ENCODE data around the gene SLC1A5.
"Not testable (repeated sequence)": the region's sequence is repeated elsewhere in the genome, so short reads cannot be mapped to it uniquely, and the experiment has no call there.

The SLC1A5 gene

DNA sequence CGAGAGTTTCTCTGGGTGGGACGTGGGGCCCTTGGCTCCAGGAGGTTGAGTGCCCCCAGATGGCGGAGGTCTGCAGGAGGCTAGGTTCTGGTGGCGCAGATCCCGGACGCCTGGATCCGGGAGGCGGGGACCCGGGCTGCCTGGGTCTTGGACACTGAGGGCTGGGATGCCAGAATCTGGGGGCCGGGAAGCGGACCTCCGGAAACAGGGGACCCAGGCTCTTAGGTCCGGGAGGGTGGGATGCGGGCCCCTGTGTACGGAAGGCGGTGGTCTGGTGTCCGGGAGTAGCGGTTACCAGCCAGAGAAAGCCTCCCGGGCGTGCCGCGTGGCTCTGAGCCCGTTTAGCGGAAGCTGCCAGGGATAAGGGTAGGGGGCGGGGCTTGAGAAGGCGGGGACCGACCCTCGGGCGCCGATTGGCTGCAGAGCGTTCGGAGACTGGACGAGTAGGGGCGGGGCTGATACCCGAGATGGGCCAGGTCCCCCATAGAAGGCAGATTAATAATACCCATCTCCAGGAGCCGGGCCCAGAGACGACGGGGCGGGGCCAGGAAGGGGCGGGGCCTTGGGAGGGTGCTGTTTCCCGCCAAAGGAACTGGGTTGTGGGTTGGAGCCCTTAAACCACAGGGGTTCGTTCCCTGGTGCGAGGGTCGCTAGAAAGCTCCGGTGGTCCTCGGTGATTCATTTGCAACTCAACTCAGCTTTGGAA lies at the start of gene SLC1A5:
SLC1A5 (minus strand) TSS at position 333 of the 706 bp plus-strand sequence. CDS start 629 bp downstream, outside the sequence.
- DNase-seq, result peak; percentile 86 to 92

DNA sequence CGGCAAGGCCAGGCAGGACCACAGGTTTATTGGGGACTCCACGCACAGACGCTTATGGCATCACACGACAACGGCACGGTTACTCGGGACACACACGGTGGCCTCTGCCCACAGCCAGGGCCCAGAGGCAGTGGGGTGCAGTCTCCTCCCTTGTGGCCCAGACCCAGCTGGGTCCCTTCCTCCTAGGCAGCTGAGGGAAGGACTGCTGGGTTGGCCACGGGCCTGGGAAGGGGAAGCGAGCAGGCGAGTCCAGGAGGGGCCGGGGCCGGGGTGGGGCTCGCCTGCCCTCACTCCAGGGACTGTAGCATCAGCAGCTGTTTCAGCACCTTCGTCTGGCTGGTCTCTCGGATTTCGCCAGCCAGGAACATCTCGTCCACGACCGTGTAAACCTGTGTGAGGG lies 49.8 kb upstream of the SLC1A5 start:
- no peak for DNase-seq

DNA sequence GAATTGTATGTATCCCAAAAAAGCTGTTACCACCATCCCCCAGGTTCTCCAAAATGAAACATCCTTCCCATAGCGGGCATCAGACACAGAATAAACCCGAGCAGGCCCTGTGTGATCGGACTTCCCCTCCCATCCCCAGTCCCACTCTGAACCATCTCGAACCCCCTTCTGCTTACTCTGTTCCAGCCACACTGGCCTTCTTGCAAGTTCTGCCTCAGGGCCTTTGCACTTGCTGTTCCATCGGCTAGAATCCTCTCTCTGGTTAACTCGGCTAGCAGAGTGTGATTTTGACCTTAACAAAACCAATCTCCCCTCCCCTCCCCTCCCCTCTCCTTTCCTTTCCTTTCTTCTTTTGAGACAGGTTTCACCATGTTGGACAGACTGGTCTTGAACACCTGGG lies 46.6 kb upstream of the SLC1A5 start:
- DNase-seq, result no peak

DNA sequence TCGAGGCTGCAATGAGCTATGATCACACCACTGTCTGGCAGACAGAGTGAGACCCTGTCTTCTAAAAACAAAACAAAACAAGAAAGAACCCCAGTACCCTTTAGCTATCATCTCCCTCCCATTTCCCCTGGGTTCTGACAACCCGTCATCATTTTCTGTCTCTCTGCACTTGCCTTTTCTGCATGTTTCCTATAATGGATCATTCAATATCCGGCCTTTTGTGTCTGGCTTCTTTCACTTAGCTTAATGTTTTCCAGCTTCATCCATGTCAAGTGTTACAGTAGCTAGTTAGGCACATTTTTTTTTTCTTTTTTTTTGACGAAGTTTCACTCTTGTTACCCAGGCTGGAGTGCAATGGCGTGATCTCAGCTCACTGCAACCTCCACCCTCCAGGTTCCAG lies 45.7 kb upstream of the SLC1A5 start:
- no peak for DNase-seq

DNA sequence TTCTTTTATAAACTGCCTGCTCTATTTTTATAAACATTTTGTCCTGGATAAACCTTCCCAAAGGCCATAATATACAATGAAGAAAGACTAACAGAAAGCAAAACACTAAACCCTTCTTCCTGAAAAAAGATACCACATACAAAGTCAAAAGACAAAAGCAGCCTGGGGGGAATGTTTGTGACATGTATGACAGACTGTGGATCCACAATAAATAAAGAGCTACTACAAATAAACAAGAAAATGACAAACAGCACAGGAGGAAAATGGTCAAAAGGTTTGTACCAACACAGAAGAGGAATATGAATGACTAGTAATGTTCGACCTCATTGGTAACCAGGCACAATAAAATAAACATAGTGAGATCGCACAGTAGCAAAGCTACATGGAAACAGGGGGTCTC lies 42.5 kb upstream of the SLC1A5 start:
- no peak for DNase-seq

DNA sequence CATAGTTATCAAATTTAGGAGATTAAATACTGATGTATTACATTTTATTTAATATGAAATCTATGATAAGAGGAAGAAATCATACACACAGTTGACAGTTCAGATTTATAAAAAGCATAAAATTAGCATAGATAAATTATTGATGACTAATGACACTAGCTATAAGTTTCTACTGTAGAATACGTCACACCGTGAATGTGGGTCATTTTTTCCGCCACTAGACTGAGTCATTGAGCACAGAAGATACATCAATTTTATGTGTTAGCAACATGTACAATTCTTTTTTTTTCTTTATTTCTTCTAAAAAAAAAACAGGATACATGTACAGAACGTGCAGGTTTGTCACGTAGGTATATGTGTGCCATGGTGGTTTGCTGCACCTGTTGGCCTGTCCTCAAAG lies 40.1 kb upstream of the SLC1A5 start:
- no peak for DNase-seq

DNA sequence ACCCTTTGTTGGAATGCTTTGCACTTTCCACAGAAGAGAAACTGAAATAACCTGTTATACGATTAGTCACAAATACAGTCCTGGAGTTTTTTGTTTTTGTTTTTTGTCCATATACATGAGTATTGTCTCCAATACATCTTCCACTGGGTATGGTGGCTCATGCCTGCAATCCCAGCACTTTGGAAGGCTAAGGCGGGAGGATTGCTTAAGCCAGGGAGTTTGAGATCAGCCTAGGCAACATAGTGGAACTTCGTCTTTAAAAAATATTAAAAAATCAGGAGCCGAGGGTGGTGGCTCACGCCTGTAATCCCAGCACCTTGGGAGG lies 37.3 kb upstream of the SLC1A5 start:
- DNase-seq, result no peak

DNA sequence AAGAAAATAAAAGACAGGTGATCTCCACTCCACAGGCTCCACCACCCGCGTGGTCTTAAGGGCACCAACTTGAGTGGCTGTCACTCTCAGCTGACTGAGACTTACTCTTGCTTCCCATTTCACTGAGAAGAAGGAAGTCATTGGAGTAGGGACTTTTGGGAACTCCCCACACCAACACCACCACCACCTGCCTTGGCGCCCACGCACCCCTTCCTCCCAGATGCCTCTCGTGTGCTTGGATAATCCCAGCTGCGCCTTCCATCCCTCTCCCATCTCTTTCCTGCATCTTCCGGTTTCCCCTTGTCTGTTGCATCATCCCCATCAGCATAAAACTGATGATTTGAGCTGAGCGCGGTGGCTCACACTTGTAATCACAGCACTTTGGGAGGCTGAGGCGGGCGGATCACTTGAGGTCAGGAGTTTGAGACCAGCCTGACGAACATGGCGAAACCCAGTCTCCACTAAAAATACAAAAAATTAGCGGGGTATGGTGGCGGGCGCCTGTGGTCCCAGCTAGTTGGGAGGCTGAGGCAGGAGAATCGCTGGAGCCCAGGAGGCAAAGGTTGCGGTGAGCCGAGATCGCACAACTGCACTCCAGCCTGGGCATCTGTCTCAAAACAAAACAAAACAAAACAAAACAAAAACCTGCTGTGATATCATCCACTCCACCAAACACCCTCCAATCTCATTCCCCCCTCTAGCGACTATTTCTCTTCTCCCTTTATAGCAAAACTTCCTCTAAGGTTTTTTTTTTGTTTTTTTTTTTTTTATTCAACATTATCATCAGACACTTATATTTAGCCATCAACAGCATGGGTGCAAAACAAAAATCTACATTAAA lies 36.7 kb upstream of the SLC1A5 start:
- DNase-seq, result peak in 1 of 2 donors; percentile 61

DNA sequence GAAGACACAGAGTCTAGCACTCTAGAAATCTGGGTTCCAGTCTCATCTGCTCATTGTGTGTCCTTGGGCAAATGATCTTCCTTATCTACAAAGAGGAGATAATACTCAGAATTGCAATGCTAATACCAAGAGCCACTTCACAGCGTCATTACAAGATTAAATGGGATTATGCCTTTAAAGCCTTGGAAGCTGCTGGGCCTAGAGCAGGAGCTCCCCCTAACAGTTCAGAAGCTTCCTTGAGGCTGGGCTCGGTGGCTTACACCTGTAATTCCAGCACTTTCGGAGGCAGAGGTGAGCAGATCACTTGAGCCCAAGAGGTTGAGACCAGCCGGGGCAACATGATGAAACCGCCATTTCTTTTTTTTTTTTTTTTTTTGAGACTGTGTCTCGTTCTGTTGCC lies 34.7 kb upstream of the SLC1A5 start:
- DNase-seq, result no peak

DNA sequence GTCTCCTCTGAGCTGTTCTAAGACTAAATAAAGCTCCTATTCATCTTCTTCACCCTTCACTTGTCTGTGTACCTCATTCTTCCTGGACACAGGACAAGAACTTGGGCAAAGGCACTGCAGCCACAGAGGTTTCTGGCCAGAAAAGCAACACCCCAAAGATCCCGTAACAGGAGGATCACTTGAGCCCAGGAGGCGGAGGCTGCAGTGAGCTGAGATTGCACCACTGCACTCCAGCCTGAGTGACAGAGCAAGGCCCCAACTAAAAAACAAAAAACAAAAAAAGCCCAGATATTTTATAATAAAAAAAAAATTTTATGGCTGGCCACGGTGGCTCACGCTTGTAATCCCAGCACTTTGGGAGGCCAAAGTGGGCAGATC lies 34.0 kb upstream of the SLC1A5 start:
- DNase-seq, result not testable (repeated sequence)

DNA sequence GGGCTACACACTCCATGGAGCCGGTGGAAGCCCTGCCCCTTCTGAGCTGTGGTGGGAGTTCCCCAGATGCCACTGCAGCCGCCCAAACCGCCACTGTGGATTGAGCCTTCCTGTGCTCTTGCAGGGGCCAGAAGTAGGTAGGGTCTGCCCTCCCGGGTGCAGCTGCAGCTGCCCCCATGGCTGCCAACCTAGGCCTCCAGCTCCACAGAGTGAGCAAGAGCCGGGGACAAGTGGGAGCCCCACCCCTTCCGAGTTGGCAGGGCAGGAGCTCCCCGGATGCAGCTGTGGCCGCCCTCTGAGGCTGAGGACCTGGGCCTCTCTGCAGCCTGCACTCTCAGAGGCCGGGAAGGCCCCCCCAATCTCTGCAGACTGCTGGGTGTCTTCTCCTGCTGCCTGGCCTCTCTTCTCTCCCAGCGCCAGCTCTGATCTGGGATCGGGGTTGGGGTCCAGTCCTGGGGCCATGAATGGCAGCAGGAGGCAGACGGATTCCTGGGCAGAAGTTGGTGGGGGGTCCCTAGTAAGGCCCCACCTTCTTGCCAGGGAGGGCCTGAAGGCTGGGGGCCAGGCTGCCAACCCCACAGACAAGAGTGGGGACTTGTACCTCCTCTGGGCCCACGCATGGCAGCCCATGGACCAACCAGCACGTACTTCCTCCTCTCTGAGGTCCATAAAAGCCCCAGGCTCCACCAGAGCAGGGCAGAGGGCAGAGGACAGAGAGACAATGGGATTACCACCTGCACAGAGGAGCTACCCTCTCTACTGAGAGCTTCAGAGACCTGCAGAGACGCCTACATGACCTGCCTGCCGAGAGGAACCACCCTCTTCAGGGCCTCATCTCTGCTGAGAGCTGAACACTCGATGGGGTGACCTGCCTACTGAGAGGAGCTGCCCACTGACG lies 33.4 kb upstream of the SLC1A5 start:
- DNase-seq, result peak; percentile 13 to 72

DNA sequence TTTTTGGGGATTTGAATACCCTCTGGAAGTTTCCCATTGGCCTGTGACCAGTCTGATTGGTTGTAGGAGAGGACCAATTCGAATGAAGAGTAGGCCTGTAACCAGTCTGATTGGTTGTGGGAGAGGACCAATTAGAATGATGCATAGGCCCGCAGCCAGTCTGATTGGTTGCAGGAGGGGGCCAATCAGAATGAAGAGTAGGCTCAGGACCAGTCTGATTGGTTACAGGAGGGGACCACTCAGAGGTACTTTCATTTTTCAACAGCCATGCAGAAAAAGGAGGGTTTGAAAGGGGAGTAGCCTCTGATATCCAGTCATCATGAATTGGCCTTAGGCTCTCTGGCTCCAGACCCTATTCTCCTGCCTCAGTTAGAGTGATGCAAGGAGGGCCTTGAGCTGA lies 30.4 kb upstream of the SLC1A5 start:
- DNase-seq, result no peak

DNA sequence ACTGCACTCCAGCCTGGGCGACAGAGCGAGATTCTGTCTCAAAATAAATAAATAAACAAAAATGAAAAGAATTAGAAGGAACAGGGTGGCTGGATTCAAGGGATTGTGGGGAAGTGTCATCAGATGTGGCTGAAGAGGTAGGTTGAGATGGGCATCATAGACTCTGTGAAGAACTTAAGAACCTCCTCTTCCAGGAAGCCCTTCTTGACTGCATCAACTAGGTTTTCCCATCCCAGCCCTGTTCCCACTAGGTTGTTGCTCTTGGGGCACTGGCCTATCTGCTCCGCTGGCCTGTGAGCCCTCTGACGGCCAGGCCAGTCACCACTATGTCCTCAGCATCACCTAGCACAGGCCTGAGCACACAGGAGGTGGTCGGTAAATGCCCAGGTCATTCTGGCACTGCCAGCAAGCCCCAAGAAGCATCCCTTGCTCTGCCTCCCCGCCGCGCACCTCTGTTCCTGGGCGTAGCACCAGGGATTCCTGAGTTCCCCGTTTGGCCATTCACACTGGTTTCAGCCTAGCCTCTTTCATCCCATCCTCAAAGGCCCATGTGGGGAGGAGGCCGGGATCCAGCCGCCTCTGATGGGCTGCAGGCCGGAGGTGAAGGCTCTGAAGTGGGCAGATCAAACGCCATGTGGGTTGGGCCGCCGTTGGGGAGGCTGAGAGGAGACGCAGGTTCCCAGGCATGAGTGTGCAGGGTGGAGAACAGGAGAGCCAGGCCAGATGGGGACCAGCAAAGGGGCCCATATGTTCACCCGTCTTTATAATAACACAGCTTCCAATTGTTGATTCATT lies 27.6 kb upstream of the SLC1A5 start:
- DNase-seq, result no peak

DNA sequence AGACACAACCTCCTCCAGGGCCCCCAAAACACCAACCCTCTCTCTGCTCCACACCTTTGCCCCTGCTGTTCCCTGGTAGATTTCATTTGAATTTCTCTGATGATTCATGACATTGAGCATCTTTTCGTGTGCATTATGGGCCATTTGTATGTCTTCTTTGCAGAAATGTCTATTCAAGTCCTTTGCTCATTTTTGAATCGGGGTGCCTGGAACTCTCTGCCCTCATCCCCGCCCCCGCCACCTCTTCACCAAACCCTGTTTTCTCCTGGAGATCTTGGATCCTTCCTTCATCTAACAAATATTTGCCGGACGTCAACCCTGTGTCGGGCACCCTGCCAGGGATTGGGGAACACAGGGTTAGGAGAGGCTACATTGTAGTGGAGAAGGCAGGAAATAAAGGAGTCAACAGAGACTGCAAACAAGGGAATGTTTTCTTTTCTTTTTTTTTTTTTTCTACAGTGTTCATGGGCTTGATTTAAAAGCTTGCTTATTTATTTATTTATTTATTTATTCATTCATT lies 25.5 kb upstream of the SLC1A5 start:
- no peak for DNase-seq

DNA sequence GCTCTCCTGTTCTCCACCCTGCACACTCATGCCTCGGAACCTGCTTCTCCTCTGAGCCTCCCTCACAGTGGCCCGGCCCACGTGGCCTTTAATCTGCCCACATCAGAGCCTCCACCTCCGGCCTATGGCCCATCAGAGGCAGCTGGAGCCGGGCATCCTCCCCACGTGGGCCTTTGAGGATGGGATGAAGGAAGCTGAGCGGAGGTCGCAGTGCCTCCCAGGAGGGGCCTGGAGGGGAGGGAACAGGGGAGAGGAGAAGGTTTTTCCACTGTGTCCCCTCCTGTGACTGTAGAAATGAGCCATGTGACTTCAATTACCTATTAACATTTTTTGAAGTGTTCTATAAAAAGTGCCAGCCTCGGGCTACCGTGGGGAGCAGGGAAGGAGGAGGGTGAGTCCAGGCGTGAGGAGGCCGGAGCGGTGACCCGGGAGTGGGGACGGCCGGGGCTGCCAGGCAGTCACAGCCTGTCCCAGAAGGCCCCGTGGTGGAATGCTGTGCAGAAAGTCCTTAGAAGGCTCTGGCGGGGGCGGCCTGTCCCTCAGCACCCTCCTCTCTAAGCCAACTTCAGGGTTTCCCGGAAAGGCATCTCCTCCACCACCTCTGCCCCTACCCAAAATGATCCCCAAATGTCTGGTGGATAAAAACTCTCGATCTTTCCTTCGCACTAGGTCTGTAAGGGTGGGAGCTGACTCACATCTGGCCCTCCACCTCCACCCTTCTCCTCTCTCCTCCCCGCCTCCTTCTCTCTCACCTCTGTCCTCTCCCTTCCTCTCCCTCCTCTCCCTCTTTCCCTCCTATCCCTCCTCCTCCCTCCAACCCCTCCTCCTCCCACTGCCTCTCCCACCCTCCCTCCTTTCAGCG lies 24.8 kb upstream of the SLC1A5 start:
- no peak for DNase-seq

DNA sequence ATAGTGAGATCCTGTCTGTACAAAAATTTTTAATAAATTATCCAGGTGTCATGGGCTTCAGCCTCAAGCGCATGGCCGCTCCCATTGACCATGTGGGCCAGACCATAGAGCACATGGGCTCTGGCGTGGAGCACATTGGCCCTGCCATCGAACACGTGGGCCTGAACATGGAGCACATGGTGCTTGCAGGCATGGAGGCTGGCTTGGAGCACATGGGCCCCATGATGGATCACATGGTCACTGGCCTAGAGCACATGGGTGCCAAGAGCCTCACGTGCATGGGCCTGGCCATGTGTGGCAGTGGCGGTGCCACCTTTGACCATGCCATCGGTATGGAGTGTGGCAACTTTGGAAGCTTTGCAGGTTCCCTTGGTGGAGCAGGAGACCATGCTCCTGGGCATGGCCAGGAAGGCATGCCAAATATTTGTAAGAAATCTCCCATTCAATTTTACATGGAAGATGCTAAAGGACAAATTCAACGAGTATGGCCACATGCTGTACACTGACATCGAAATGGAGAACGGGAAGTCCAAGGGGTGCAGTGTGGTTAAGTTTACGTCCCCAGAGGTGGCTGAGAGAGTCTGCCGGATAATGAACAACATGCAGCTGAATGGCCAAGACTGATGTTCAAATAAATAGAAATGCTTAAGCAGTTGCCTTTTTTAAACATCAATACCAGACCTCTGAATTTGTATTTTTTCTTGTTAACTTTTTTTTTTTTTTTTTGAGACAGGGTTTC lies 21.3 kb upstream of the SLC1A5 start:
- DNase-seq, result no peak

DNA sequence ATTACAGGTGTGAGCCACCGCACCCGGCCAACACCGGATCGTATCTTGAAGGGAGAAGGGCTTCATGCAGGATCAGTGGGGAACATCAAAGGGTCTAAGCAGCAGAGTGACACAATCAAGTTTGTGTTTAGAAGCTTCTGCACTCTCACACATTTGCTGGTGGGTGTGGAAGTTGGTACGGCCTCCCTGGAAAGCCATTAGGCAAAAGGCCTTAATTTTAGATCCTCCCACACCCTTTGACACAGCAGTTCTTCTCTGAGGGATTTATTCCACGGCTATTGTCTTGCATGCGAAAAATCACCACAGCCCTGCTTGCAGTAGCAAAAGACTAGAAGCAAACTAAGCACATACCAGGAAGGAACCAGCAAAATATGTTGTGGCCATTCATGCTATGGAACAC lies 18.3 kb upstream of the SLC1A5 start:
- no peak for DNase-seq

DNA sequence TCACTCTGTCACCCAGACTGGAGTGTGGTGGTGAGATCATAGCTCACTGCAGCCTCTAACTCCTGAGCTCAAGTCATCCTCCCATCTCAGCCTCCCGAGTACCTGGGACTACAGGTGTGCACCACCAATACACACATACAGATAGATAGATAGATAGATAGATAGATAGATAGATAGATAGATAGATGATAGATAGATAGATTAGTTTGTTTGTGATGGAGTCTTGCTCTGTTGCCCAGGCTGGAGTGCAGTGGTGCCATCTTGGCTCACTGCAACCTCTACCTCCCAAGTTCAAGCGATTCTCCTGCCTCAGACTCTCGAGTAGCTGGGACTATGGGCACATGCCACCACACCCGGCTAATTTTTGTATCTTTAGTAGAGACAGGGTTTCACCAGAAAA lies 16.0 kb upstream of the SLC1A5 start:
- not testable (repeated sequence) for DNase-seq

DNA sequence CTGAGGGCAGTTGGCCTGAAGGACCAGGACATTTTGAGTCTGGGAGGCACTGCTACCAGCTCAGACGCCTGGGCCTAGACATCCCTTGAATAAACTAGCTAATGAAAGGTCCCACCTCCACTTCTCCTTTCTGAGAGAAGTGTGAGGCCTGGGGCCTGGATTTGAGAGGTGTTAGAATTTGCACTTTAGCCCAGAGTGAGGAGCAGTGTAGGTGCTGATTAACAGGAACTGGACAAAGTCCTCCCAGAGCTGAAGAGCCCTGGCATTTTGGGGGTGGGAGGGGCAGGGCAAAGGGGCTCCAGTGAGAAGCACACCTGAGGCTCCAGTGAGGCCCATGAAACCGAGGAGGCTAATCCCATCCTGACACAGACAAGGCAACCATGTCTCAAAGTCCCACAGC lies 15.2 kb upstream of the SLC1A5 start:
- DNase-seq, result no peak

DNA sequence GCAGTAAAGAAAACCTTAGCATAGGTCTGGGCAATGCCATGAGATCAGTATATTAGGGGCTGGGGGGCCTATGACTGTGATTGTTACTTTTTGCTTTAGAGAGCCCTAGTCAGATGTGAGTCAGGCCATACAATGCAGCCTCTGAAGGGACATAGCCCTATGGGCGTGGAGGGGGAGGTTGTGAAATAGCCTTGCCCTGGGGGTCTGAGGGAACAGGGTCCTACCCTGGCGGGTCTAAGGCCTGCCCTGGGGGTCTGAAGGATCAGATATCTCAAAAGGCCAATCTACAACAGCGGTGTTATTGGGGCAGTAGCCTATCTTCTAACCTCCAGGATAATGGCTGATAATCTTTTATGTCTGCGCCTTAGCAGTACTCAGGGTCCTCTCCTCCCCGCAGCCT lies 13.8 kb upstream of the SLC1A5 start:
- DNase-seq, result no peak

DNA sequence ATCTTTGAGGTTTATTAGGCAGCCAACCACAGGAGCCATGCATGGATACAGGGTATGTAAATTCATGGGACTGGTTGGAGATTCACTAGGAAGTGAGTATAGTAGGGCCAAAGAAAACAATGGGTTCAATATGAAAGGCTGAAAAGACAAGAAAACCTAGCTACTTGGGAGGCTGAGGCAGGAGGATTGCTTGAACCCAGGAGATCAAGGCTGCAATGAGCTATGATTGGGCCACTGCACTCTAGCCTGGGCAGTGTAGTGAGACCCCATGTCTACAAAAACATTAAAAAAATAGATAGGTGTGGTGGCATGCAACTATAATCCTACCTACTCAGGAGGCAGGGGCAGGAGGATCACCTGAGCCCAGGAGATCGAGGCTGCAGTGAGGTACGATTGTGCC lies 10.3 kb upstream of the SLC1A5 start:
- no peak for DNase-seq
